Activated effector memory CD4-positive, alpha-beta T cell treated with Interleukin-2 at 50 U/mL for 16 hours (primary cell): ENCODE results near the gene PTBP3.
"Not testable (repeated sequence)": the region's sequence is repeated elsewhere in the genome, so short reads cannot be mapped to it uniquely, and the experiment has no call there.

Experiments used
- DNase-seq: peaks from one replicate; pipeline ENCODE4 v3.0.0-alpha.2; 2020

Gene PTBP3

GRCh38 chr9:112332977-112333638 lies at the start of gene PTBP3:
Gene PTBP3 (minus strand): TSS chr9:112333619. CDS start chr9:112297865, 35,754 bp downstream.
- DNase-seq = peak; percentile 75

- no peak for DNase-seq
Measured at GRCh38 chr9:112382501-112383364, 49.3 kb upstream of the PTBP3 start.

- DNase-seq = no peak
Measured at GRCh38 chr9:112382066-112382465, 48.6 kb upstream of the PTBP3 start.

GRCh38 chr9:112380825-112381221 lies 47.4 kb upstream of the PTBP3 start:
- no peak for DNase-seq

GRCh38 chr9:112380102-112380824 lies 46.8 kb upstream of the PTBP3 start, which contains the start of gene HSDL2:
Gene HSDL2 (plus strand): TSS chr9:112380108. CDS start chr9:112380164, 56 bp downstream.
- no peak for DNase-seq

- peak; percentile 96 for DNase-seq
Measured at GRCh38 chr9:112379177-112380101, 46.0 kb upstream of the PTBP3 start.

GRCh38 chr9:112378328-112379176 lies 45.1 kb upstream of the PTBP3 start:
- DNase-seq = no peak

GRCh38 chr9:112377684-112378327 lies 44.4 kb upstream of the PTBP3 start:
- no peak for DNase-seq

GRCh38 chr9:112377087-112377486 lies 43.7 kb upstream of the PTBP3 start:
- DNase-seq = no peak

GRCh38 chr9:112375361-112375760 lies 41.9 kb upstream of the PTBP3 start:
- no peak for DNase-seq

- DNase-seq = not testable (repeated sequence)
Measured at GRCh38 chr9:112374232-112374631, 40.8 kb upstream of the PTBP3 start.

GRCh38 chr9:112373666-112374065 lies 40.2 kb upstream of the PTBP3 start:
- DNase-seq = not testable (repeated sequence)

GRCh38 chr9:112371060-112371459 lies 37.6 kb upstream of the PTBP3 start:
- no peak for DNase-seq

- DNase-seq = no peak
Measured at GRCh38 chr9:112369817-112370216, 36.4 kb upstream of the PTBP3 start.

GRCh38 chr9:112367465-112367864 lies 34.0 kb upstream of the PTBP3 start:
- DNase-seq = no peak

GRCh38 chr9:112366591-112366990 lies 33.2 kb upstream of the PTBP3 start:
- DNase-seq = no peak

GRCh38 chr9:112365257-112365656 lies 31.8 kb upstream of the PTBP3 start:
- DNase-seq = not testable (repeated sequence)

- no peak for DNase-seq
Measured at GRCh38 chr9:112364761-112365160, 31.3 kb upstream of the PTBP3 start.

GRCh38 chr9:112361601-112362000 lies 28.2 kb upstream of the PTBP3 start:
- no peak for DNase-seq

- DNase-seq = no peak
Measured at GRCh38 chr9:112360047-112360804, 26.8 kb upstream of the PTBP3 start.
